ENCODE measurements around the gene PML.

- TF ChIP-seq CTCF (optimal IDR thresholded peaks at IDR 0.05 in 1 of 3, IDR thresholded peaks at IDR 0.05 in 1 of 3, conservative IDR thresholded peaks at IDR 0.05 in 1 of 3; ENCODE audit: extremely low read depth in 1 of 3, insufficient read depth in 2 of 3, low read length in 3 of 3) (no peak), EZH2 (IDR thresholded peaks at IDR 0.05; ENCODE audit: low read length) (no peak)
Observed at GRCh38 chr15:73978896-73979295, 15.6 kb upstream of the PML start.

Data from keratinocyte (primary cell).